ENCODE measurements around the gene SKAP2.

The SKAP2 gene

GRCh38 chr7:26794541-26794940, 69.8 kb downstream of the SKAP2 start:
- no peak for TF ChIP-seq CTCF (IDR thresholded peaks at IDR 0.05; ENCODE audit: insufficient read depth, low read depth, low read length, missing control alignments)
- no peak for DNase-seq (ENCODE audit: low read depth)
- H3K4me3 ChIP-seq (ENCODE audit: low read length): no peak overlapping the region

- no peak for DNase-seq (ENCODE audit: low read depth)
- no peak overlapping the region for H3K4me3 ChIP-seq (ENCODE audit: low read length)
- no peak for TF ChIP-seq CTCF (IDR thresholded peaks at IDR 0.05; ENCODE audit: insufficient read depth, low read depth, low read length, missing control alignments)
Observed at GRCh38 chr7:26792576-26792975, 71.8 kb downstream of the SKAP2 start.

- no peak for DNase-seq (ENCODE audit: low read depth)
- H3K4me3 ChIP-seq (ENCODE audit: low read length): no peak overlapping the region
- TF ChIP-seq CTCF (IDR thresholded peaks at IDR 0.05; ENCODE audit: insufficient read depth, low read depth, low read length, missing control alignments): no peak
Observed at GRCh38 chr7:26792006-26792405, 72.4 kb downstream of the SKAP2 start.

GRCh38 chr7:26789481-26790184, 74.8 kb downstream of the SKAP2 start:
- TF ChIP-seq CTCF (IDR thresholded peaks at IDR 0.05; ENCODE audit: insufficient read depth, low read depth, low read length, missing control alignments): no peak
- no peak for DNase-seq (ENCODE audit: low read depth)
- no peak overlapping the region for H3K4me3 ChIP-seq (ENCODE audit: low read length)

GRCh38 chr7:26787701-26788100, 76.7 kb downstream of the SKAP2 start:
- H3K4me3 ChIP-seq (ENCODE audit: low read length): no peak overlapping the region
- no peak for TF ChIP-seq CTCF (IDR thresholded peaks at IDR 0.05; ENCODE audit: insufficient read depth, low read depth, low read length, missing control alignments)
- DNase-seq (ENCODE audit: low read depth): no peak

GRCh38 chr7:26784118-26784517, 80.3 kb downstream of the SKAP2 start:
- no peak overlapping the region for H3K4me3 ChIP-seq (ENCODE audit: low read length)
- TF ChIP-seq CTCF (IDR thresholded peaks at IDR 0.05; ENCODE audit: insufficient read depth, low read depth, low read length, missing control alignments): no peak
- no peak for DNase-seq (ENCODE audit: low read depth)

- no peak overlapping the region for H3K4me3 ChIP-seq (ENCODE audit: low read length)
- DNase-seq (ENCODE audit: low read depth): peak; percentile 21
- TF ChIP-seq CTCF (IDR thresholded peaks at IDR 0.05; ENCODE audit: insufficient read depth, low read depth, low read length, missing control alignments): no peak
Observed at GRCh38 chr7:26782501-26782900, 81.9 kb downstream of the SKAP2 start.
